GM21529 (cell line): Measurements from ENCODE around the gene MTHFD1L.

ENCODE experiments used
- ATAC-seq: cut with Tn5 transposase; IDR thresholded peaks from one replicate; pipeline ENCODE4 v1.9.1; 2021; ENCODE audit not compliant: unreplicated experiment

MTHFD1L gene

GRCh38 chr6:150897400-150897943 is 32.0 kb downstream of the MTHFD1L start:
- no peak for ATAC-seq

- ATAC-seq: no peak
Measured at GRCh38 chr6:150898399-150899170, 33.1 kb downstream of the MTHFD1L start.

GRCh38 chr6:150899231-150899630 is 33.7 kb downstream of the MTHFD1L start:
- ATAC-seq: no peak

DNA sequence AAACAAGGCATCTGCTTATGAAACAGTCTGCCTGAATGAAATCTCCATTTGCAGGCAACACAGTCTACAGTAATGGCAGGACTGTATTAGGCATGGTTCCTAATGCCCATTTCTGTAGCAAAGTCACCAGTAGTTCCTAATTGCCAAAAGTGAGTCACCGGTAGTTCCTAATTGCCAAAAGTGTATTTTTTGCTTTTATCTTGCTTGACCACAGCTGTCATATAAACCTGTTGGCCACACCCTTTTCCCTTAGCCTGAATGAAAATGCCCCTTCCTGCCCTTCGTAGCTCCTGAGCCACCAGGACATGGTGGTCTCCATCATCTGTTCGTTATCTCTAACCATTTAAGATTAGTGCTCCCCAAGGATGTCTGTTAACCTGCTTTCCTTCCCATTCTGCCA is 34.5 kb downstream of the MTHFD1L start:
- no peak for ATAC-seq

DNA sequence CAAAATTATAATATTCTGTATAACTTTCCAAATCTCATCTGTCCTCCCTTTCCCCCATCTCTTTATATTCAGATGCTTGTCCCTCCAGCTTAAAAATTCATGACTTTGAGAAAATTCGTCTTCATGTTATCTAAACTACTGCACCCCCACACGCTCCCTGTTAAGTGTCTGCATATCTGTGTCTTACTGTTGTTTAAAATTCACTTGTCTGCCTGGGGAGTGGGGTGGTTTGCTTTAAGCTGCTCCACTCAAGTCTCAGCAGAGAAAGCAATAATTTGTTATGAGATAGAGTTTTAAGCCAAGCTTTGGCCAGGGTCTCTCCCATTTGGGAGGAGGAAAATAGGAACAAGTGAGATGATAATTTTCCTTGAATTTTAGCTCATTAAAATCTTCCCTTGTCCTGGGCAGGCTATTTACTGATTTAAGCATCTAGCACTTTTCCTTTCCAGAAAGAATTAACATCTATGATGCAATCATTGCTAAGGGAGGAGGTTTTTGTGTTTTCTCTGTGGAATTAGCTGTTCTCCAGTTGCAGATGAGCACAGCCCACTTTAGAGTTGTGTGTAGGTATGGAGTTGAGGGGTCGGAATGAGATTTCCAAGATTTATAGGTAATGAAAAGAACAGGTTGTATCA is 36.8 kb downstream of the MTHFD1L start:
- ATAC-seq: no peak

GRCh38 chr6:150905769-150906168 is 40.3 kb downstream of the MTHFD1L start:
- no peak for ATAC-seq

DNA sequence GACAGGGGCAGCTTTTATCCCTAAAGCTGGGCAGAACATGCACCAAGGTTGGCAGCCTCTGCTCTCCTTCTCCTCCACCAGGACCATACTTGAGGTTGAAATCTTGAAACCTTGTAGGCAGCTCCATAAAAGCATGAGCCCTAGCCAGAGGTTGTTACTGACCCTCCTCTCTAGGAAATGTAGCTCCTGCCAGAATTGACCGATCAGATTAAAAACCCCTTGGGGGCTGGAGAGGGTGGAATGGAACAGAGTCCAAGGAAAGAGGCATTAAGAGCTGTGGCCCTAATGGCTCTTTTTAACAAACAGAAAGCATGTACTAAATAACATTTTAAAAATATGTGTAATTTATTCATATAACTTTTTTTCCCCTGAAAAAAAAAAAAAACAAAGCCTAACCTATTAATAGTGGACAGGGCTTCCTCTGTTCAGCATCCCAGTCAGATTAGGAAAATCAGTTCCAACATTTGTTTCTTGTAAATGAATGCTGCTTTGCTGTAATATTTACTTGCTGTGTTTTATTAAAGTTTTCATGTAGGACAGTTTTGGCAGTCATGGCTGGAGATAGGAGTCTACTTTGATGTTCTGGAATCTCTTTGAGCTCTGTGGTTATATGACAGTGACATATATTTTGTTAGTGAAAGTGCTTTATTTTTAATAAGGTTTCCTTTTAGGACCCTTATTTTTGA is 41.3 kb downstream of the MTHFD1L start:
- ATAC-seq: no peak

DNA sequence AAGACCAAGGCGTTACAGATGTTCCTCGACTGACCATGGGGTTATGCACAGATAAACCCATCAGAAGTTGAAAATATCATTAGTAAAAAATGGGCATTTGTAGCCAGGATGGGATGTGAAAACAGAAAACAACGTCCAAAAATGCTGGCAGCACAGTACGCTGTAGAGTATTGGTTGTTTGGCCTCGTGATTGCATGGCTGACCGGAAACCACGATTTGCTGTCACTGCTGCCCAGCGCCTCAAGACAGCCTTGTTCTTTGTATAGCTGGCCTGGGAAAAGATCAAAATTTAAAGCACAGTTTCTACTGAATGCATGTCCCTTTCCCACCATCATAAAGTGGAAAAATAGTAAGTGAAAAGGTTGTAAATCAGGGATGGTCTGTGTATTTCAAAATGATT is 41.9 kb downstream of the MTHFD1L start:
- no peak for ATAC-seq

DNA sequence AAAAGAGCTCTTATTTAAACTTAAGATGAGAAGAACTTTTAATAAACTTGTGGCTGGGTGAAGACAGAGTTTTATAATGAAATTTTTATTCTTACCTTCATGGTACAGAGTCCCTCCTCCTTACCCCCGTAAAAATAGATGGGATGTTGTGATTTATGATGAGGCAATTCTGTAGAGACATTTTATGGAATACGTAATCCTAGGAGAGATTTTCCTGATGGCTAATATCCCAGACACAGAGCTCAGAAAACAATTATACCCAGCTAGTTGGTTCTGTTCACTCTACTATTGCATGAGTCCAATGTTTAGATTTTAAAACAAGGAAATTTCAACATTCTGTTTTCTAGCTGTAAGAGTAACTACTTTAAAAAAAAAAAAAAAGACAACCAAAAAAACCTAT is 43.4 kb downstream of the MTHFD1L start:
- ATAC-seq: no peak

DNA sequence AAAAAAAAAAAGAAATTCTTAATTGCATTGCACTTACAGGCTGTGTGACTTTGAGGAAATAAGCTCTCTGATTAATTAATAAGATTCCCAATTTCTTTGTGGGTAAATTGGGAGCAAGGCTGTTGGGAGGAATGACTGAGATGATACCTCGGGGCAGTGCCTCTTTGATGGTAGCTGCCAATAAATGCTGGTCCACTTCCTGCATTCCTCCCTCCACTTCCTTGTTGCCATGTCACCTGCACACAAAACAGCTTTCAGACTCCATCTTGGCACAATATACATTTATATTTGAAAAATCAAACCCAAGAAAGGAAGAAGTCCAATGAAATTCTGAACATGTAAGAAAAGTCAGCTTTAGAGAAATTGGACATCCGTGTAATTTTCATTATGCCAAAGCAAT is 45.1 kb downstream of the MTHFD1L start:
- ATAC-seq: no peak

DNA sequence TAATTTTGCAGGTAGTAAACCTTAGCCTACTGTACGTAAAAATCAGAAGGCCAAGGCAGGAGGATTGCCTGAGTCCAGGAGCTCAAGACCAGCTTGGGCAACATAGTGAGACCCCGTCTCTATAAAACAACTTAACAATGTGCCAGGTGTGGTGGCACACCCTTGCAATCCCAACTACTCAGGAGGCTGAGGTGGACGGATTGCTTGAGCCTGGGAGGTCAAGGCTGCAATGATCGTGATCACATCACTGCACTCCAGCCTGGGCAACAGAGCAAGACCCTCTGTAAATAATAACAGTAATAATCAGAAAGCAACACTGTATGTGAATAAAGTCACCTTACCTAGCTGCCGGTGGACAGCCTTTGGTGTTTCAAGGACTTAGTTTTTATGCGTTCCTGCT is 48.9 kb downstream of the MTHFD1L start:
- no peak for ATAC-seq

DNA sequence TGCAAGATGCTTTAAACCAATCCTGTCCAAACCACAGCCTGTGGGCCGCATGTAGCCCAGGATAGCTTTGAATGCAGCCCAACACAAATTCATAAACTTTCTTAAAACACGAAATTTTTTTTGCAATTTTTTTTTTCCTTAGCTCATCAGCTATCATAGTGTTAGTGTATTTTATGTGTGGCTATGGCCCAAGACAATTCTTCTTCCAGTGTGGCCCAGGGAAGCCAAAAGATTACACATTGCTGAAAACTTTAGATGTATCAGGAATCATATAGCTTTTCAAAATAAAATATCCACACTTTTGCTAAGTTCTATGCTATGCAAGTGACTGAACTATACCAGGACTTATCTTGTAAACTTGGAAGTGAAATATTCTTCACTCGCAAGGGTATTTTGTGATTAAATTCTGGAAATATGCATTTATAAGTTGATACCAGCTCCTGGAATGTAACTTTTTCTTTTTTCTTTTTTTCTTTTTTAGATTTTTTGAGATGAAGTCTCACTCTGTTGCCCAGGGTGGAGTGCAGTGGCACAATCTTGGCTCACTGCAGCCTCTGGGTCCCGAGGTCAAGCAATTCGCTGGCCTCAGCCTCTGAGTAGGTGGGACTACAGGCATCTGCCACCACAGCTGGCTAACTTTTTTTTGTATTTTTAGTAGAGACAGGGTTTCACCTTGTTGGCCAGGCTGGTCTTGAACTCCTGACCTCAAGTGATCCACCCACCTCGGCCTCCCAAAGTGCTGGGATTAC is 49.8 kb downstream of the MTHFD1L start:
- ATAC-seq: no peak

GRCh38 chr6:150915880-150916265 is 50.4 kb downstream of the MTHFD1L start:
- no peak for ATAC-seq

DNA sequence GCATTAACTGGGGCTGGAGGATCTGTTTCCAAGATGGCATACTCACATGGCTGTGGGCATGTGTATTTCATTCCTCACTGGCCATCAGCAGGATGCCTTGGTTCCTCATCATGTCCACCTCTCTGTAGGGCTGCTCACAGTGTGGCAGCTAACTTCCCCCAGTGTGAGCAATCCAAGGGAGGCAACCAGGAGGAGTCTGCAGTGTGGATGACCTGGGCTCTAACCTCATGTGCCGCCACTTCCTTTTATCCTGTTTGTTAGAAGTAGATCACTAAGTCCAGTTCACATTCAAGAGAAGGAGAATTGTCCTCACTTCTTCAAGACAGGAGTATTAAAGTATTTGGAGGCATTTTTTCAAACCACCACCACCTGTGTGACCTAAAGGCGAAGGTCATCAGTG is 54.4 kb downstream of the MTHFD1L start:
- no peak for ATAC-seq

GRCh38 chr6:150922137-150922536 is 56.6 kb downstream of the MTHFD1L start:
- ATAC-seq: no peak

DNA sequence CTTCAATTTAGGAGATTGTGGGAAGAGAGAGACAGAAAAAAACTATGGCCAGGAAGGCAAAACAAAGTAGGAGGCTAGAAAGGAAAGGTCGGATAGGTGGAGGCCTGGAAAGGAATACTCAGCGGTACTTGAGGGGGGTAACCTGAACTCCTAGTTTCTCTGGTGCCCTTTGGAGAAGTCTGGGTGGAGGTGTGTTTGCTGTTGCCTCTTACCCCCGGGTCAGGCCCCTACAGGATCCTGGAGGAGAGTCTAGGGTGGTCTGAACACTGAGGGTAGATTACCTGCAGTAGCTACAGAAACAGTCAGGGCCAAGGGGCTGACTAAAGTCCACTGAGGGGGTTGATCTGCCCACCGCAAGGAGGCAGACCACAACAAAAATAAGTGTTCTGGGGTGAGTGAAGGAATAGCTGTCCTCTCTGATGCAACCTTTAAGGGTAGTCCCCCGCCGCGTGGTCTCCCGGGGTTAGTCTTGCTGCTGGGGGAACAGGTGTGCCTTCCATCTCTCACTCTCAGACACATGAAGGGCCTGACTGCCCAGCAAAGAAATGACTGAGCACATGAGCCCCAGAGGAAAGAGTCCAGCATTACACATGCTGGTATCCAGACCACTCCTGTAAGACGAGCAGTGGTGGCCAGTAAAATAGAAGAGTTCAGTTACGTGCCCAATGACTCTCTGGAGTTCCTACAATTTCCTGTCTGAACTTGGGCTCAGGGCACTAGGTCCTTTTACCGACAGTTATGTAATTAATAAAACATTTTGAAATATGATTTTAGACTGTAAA is 59.5 kb downstream of the MTHFD1L start:
- no peak for ATAC-seq

DNA sequence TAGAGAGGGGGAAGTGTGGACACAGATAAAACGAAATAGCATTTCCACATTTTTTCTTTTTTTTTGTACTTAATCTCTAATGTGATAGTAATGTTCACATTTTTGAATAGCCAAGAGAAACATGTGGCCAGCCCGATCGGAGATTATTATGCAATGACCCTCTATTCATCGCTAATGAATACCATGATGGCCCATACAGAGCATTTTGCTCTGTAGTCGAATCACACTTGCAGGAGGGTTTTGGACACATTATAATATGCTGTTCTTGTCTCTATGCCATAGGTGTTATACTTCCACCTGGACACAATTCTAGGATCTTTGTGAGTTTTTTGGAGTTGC is 60.1 kb downstream of the MTHFD1L start:
- no peak for ATAC-seq

GRCh38 chr6:150925976-150926375 is 60.5 kb downstream of the MTHFD1L start:
- no peak for ATAC-seq

GRCh38 chr6:150928882-150929281 is 63.4 kb downstream of the MTHFD1L start:
- no peak for ATAC-seq

- ATAC-seq: no peak
Measured at GRCh38 chr6:150929416-150929815, 63.9 kb downstream of the MTHFD1L start.

- ATAC-seq: no peak
Measured at GRCh38 chr6:150930841-150931240, 65.3 kb downstream of the MTHFD1L start.
